Liver (tissue), 9 donors: Measurements from ENCODE around the gene OSBPL10. TPM values are rescaled to one million over a fixed set of nuclear protein-coding genes. Genes with fewer than 3 reads are reported as not detected.

Experiments used
- DNase-seq: peaks from one replicate; pipeline ENCODE4 v3.0.0-alpha.2; 2017; ENCODE audit warnings: low spot score
- H3K27ac ChIP-seq, 2 donors: one replicate each; pipeline ENCODE4 v1.7.0; 2013; ENCODE audit warnings: inconsistent platforms in 2 of 2, low read length in 2 of 2, control low read depth in 1 of 2, low read depth in 1 of 2, mild to moderate bottlenecking in 1 of 2
- H3K27me3 ChIP-seq, 4 donors: one replicate each; pipeline versions ENCODE4 v1.6.1 to v1.7.0; 2013; ENCODE audit warnings: low read length in 3 of 4, inconsistent platforms in 1 of 4, mild to moderate bottlenecking in 1 of 4, moderate library complexity in 1 of 4; ENCODE audit not compliant: control insufficient read depth in 4 of 4, insufficient read depth in 4 of 4
- H3K36me3 ChIP-seq, 4 donors: one replicate each; pipeline versions ENCODE4 v1.6.1 to v1.7.0; 2013; ENCODE audit warnings: low read length in 3 of 4, mild to moderate bottlenecking in 3 of 4, low read depth in 1 of 4, moderate library complexity in 1 of 4; ENCODE audit not compliant: control insufficient read depth in 4 of 4, insufficient read depth in 3 of 4
- H3K4me1 ChIP-seq, 4 donors: one replicate each; pipeline versions ENCODE4 v1.6.1 to v1.7.0; 2013; ENCODE audit warnings: low read length in 3 of 4, mild to moderate bottlenecking in 3 of 4, moderate library complexity in 1 of 4; ENCODE audit not compliant: control insufficient read depth in 4 of 4, insufficient read depth in 4 of 4
- H3K4me3 ChIP-seq, 3 donors: one replicate each; pipeline versions ENCODE4 v1.6.1 to v1.7.0; 2013; ENCODE audit warnings: low read length in 3 of 3, control low read depth in 1 of 3, low read depth in 1 of 3, mild to moderate bottlenecking in 1 of 3
- H3K9ac ChIP-seq, 2 donors: one replicate each; pipeline ENCODE4 v1.7.0; 2013; ENCODE audit warnings: low read length in 2 of 2, mild to moderate bottlenecking in 2 of 2, moderate library complexity in 2 of 2, control low read depth in 1 of 2, low read depth in 1 of 2
- H3K9me3 ChIP-seq, 4 donors: one replicate each; pipeline versions ENCODE4 v1.6.1 to v1.7.0; 2013; ENCODE audit warnings: low read length in 3 of 4; ENCODE audit not compliant: control insufficient read depth in 4 of 4
- CTCF ChIP-seq: fragments of 150-350 bp; IDR thresholded peaks from 2 replicates; pipeline ENCODE4 v1.5.1; 2017; ENCODE audit warnings: improper control_type of control experiment, low read depth, low read length; ENCODE audit not compliant: missing input control
- EGR1 ChIP-seq, 2 donors: IDR thresholded peaks; 2 replicates each; pipeline ENCODE4 v1.6.1; 2016 to 2018; ENCODE audit warnings: antibody characterized with exemption in 2 of 2, low read depth in 2 of 2
- FOXA1 ChIP-seq: IDR thresholded peaks from 2 replicates; pipeline ENCODE4 v1.6.1; 2016; ENCODE audit warnings: antibody characterized with exemption
- FOXA2 ChIP-seq: IDR thresholded peaks from 2 replicates; pipeline ENCODE4 v1.6.1; 2016; ENCODE audit warnings: antibody characterized with exemption
- GABPA ChIP-seq, 2 donors: IDR thresholded peaks in 1 of 2; conservative IDR thresholded peaks in 1 of 2; 2 replicates each; pipeline ENCODE4 v1.6.1; 2016; ENCODE audit warnings: antibody characterized with exemption in 2 of 2, mild to moderate bottlenecking in 1 of 2, moderate library complexity in 1 of 2
- HNF4A ChIP-seq, 2 donors: conservative IDR thresholded peaks; 2 replicates each; pipeline ENCODE4 v1.6.1; 2016; ENCODE audit warnings: antibody characterized with exemption in 2 of 2, mild to moderate bottlenecking in 2 of 2
- HNF4G ChIP-seq: IDR thresholded peaks from 2 replicates; pipeline ENCODE4 v1.6.1; 2016; ENCODE audit warnings: antibody characterized with exemption
- JUND ChIP-seq, 2 donors: IDR thresholded peaks; 2 replicates each; pipeline ENCODE4 v1.6.1; 2016; ENCODE audit warnings: antibody characterized with exemption in 2 of 2
- MAX ChIP-seq: IDR thresholded peaks from 2 replicates; pipeline ENCODE4 v1.6.1; 2016; ENCODE audit warnings: antibody characterized with exemption
- NR2F2 ChIP-seq: IDR thresholded peaks from 2 replicates; pipeline ENCODE4 v1.6.1; 2016; ENCODE audit warnings: antibody characterized with exemption
- RXRA ChIP-seq, 2 donors: IDR thresholded peaks; 2 replicates each; pipeline ENCODE4 v1.6.1; 2017 to 2018; ENCODE audit warnings: antibody characterized with exemption in 2 of 2, mild to moderate bottlenecking in 1 of 2
- SP1 ChIP-seq: IDR thresholded peaks from 2 replicates; pipeline ENCODE4 v1.6.1; 2018; ENCODE audit warnings: antibody characterized with exemption, mild to moderate bottlenecking
- TAF1 ChIP-seq: conservative IDR thresholded peaks from 2 replicates; pipeline ENCODE4 v1.6.1; 2016; ENCODE audit warnings: antibody characterized with exemption, mild to moderate bottlenecking
- YY1 ChIP-seq: IDR thresholded peaks from 2 replicates; pipeline ENCODE4 v1.6.1; 2016; ENCODE audit warnings: antibody characterized with exemption, mild to moderate bottlenecking
- ZBTB33 ChIP-seq: IDR thresholded peaks from 2 replicates; pipeline ENCODE4 v1.6.1; 2016; ENCODE audit warnings: antibody characterized with exemption
- WGBS: extraction: QIAGEN DNeasy Blood & Tissue Kit; methylation state at CpG from one replicate; pipeline ENCODE4 v1.1.7; 2013; 5-methylcytosine and 5-hydroxymethylcytosine counted together
- polyA plus RNA-seq, 2 donors: library from polyadenylated mRNA; stranded (reverse) in 1 of 2; unstranded in 1 of 2; fragments of 200-250 nt in 1 of 2; fragments of >200 nt in 1 of 2; fragmentation: Nextera tagmentation in 1 of 2; extraction: Ambion mirVana in 1 of 2; gene quantifications; one replicate each; pipeline versions ENCODE4 v1.2.1 to v1.2.3, GENCODE V29; 2013 to 2015
- total RNA-seq, 2 donors: library from RNA; depleted of rRNA; stranded (reverse); fragments of >200 nt; gene quantifications; one replicate each; pipeline ENCODE4 v1.2.3, GENCODE V29; 2014
- TF ChIP-seq, protein P1 (sequence below): IDR thresholded peaks from 2 replicates; pipeline ENCODE4 v1.6.1; 2016; ENCODE audit warnings: antibody characterized with exemption
- TF ChIP-seq, protein P2 (sequence below): IDR thresholded peaks from 2 replicates; pipeline ENCODE4 v1.6.1; 2016; ENCODE audit warnings: antibody characterized with exemption, mild to moderate bottlenecking
- donor health status: healthy.
- donor health status: healthy.
- donor health status: healthy.
- donor health status: healthy.
- donor health status: healthy.

Gene OSBPL10
- total and polyA plus RNA-seq, 4 donors: 0.75 to 4.0 (median 1.7) TPM

DNA sequence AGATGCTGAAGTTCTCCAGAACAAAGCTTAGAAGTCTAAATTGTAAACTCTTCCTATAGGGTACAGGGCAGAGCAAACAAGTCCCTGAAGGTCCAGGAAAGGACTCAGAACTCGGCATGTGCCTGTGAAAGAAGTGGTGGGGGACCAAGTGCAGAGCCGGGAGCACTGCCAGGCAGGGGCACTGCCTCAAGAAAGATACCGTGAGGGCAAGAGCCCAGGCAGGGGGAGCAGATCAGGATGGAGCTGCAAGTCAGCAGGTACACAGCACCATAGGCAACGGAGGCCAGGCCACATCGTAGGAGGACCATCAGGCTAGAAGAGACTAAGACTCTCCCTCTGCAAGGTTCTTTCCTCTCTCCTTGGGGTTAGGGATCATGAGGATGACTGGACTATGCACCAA lies 191.6 kb downstream of the OSBPL10 start:
- Histone ChIP-seq H3K9ac (no peak overlapping the region), H3K27me3 (no peaks in the 10 kb centered on the region), H3K36me3 (no peaks in the 10 kb centered on the region), H3K9me3 (no peaks in the 10 kb centered on the region), H3K4me1 (no peaks in the 10 kb centered on the region), H3K4me3 (no peak overlapping the region), H3K27ac (no peak overlapping the region)
- TF ChIP-seq ZBTB33: no peak
- no peak for TF ChIP-seq FOXA2
- 70% methylated on average over 5 of the region's 5 CpGs for WGBS
- no peak for DNase-seq

- Histone ChIP-seq H3K4me3 (no peak overlapping the region), H3K27ac (no peak overlapping the region), H3K27me3 (no peaks in the 10 kb centered on the region), H3K36me3 (no peaks in the 10 kb centered on the region), H3K9ac (no peak overlapping the region), H3K9me3 (peaks cover 0 to 3% (median 0%) of the 10 kb centered on the region in 4 donors), H3K4me1 (no peaks in the 10 kb centered on the region)
- TF ChIP-seq ZBTB33 (no peak), FOXA1 (no peak), GABPA (IDR thresholded peaks at IDR 0.05 in 1 of 2, conservative IDR thresholded peaks at IDR 0.05 in 1 of 2) (no peak), FOXA2 (no peak), SP1 (no peak), YY1 (no peak), CTCF (no peak), EGR1 (IDR thresholded peaks at IDR 0.05; ENCODE audit: low read depth in 2 of 2) (no peak), HNF4G (no peak), NR2F2 (no peak), JUND (IDR thresholded peaks at IDR 0.05) (no peak), RXRA (IDR thresholded peaks at IDR 0.05) (no peak), TAF1 (no peak), HNF4A (conservative IDR thresholded peaks at IDR 0.05) (no peak), MAX (no peak)
- TF ChIP-seq, protein P1, sequence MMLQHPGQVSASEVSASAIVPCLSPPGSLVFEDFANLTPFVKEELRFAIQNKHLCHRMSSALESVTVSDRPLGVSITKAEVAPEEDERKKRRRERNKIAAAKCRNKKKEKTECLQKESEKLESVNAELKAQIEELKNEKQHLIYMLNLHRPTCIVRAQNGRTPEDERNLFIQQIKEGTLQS: no peak
- TF ChIP-seq, protein P2, sequence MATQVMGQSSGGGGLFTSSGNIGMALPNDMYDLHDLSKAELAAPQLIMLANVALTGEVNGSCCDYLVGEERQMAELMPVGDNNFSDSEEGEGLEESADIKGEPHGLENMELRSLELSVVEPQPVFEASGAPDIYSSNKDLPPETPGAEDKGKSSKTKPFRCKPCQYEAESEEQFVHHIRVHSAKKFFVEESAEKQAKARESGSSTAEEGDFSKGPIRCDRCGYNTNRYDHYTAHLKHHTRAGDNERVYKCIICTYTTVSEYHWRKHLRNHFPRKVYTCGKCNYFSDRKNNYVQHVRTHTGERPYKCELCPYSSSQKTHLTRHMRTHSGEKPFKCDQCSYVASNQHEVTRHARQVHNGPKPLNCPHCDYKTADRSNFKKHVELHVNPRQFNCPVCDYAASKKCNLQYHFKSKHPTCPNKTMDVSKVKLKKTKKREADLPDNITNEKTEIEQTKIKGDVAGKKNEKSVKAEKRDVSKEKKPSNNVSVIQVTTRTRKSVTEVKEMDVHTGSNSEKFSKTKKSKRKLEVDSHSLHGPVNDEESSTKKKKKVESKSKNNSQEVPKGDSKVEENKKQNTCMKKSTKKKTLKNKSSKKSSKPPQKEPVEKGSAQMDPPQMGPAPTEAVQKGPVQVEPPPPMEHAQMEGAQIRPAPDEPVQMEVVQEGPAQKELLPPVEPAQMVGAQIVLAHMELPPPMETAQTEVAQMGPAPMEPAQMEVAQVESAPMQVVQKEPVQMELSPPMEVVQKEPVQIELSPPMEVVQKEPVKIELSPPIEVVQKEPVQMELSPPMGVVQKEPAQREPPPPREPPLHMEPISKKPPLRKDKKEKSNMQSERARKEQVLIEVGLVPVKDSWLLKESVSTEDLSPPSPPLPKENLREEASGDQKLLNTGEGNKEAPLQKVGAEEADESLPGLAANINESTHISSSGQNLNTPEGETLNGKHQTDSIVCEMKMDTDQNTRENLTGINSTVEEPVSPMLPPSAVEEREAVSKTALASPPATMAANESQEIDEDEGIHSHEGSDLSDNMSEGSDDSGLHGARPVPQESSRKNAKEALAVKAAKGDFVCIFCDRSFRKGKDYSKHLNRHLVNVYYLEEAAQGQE: no peak
- no peak for DNase-seq
- 100% methylated on average over 1 of the region's 1 CpG for WGBS
Observed at GRCh38 chr3:31785734-31786133, 195.3 kb downstream of the OSBPL10 start.
